Activated T-helper 17 cell treated with anti-CD3 and anti-CD28 coated beads, Interleukin-2, amount 50 U/mL, for 72 hours (primary cell): ENCODE data around the gene CFAP100. TPM values are rescaled to one million over a fixed set of nuclear protein-coding genes. Genes with fewer than 3 reads are reported as not detected.

Experiments used
- ATAC-seq: fragments of 150-1000 bp; cut with Tn5 transposase; replicated peaks from 2 replicates; pipeline ENCODE4 v1.10.0; 2021; ENCODE audit warnings: mild to moderate bottlenecking, moderate library complexity
- H3K27ac Mint-ChIP-seq: one replicate; pipeline ENCODE4 v1.8.0; 2022; ENCODE audit warnings: mixed read lengths
- H3K27me3 Mint-ChIP-seq: one replicate; pipeline ENCODE4 v1.8.0; 2022; ENCODE audit warnings: mixed read lengths
- H3K36me3 Mint-ChIP-seq: one replicate; pipeline ENCODE4 v1.8.0; 2022; ENCODE audit warnings: low read depth, mild to moderate bottlenecking, mixed read lengths
- H3K4me1 Mint-ChIP-seq: one replicate; pipeline ENCODE4 v1.8.0; 2022; ENCODE audit warnings: mixed read lengths
- H3K4me3 Mint-ChIP-seq: one replicate; pipeline ENCODE4 v1.8.0; 2022; ENCODE audit warnings: mild to moderate bottlenecking, mixed read lengths
- H3K9me3 Mint-ChIP-seq: one replicate; pipeline ENCODE4 v1.8.0; 2022; ENCODE audit warnings: mixed read lengths
- total RNA-seq, 2 donors: library from RNA; stranded (reverse); gene quantifications; one replicate each; pipeline ENCODE4 v1.2.3, GENCODE V29; 2022

The CFAP100 gene
- total RNA-seq, 2 donors from 2014 or later: not detected

DNA sequence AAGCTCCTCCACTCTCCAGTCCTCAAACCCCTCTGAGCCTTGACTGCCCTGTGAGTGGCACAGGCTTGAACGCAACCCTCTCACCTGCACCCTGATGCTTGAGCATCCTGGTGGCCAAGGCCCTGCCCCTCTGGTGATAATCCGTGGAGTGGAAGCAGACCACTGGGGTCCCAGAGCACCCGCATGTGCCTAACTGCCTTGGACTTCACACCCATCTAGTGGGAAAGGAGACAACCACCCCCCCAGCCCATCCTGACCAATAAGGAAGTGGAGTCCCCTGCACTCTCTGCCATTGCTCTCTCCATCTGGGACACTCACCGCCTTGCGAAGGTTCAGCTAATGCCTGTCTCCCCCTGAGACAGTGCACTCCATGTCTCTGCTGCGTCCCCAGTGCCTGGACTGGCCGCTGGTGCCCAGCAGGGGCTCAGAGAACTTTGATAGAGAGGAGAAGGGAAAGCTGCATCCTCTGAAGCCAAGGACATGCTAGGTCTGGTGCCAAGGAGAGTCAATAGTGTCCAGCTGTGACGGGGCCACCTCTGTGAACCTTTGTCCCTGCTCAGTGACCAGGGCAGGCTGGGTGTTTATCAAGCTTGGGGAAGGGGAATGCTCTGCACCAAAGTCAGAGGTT is 40.9 kb upstream of the CFAP100 start:
- H3K36me3 Mint-ChIP-seq: no peaks in the 10 kb centered on the region
- H3K9me3 Mint-ChIP-seq: no peaks in the 10 kb centered on the region
- ATAC-seq: no peak
- no peak overlapping the region for H3K27ac Mint-ChIP-seq
- H3K27me3 Mint-ChIP-seq: peaks cover 15% of the 10 kb centered on the region
- peaks cover 5% of the 10 kb centered on the region for H3K4me1 Mint-ChIP-seq
- H3K4me3 Mint-ChIP-seq: no peak overlapping the region

DNA sequence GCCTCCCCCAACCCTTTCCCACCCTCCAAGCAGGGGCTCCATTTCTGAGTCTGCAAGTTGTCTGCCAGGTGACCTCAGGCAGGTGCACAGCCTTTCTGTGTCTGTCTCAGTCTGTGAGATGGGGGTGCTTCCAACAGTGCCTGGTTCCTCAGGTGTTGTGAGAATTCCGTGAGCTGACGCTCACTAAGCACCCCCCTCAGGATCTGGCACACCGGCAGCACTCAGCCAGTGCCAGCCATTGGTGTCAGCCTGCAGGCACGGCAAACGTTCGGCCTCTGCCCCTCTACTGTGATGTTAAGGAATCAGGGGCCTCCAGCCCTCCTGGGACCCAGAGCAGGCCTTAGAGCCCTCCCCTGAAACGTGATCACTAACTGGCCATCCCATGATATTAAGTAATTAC is 39.9 kb upstream of the CFAP100 start:
- no peak for ATAC-seq
- Mint-ChIP-seq H3K27me3 (peaks cover 23% of the 10 kb centered on the region), H3K4me1 (peaks cover 5% of the 10 kb centered on the region), H3K36me3 (no peaks in the 10 kb centered on the region), H3K4me3 (no peak overlapping the region), H3K27ac (no peak overlapping the region), H3K9me3 (no peaks in the 10 kb centered on the region)

DNA sequence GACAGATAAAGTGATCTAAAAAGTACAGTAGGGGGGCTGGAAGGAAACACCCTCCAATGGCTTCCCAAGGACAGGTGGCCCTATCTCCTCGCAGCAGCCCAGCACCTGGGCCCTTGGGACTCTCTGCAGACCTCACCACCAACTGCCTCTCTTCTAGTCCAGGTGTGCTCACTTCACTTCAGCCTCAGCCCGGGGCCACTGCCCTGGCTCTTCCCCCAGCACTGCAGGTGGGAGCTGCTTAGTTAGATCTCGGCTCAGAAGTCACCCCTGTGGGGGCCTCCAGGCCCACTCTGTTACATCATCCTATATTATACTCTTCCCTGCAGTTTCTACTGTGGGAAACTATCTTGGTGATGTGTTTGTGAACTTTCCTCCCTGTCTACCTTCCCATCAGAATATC is 39.5 kb upstream of the CFAP100 start:
- H3K4me1 Mint-ChIP-seq: peaks cover 5% of the 10 kb centered on the region
- no peaks in the 10 kb centered on the region for H3K36me3 Mint-ChIP-seq
- ATAC-seq: no peak
- H3K27ac Mint-ChIP-seq: no peak overlapping the region
- no peaks in the 10 kb centered on the region for H3K9me3 Mint-ChIP-seq
- H3K27me3 Mint-ChIP-seq: peaks cover 27% of the 10 kb centered on the region
- H3K4me3 Mint-ChIP-seq: peak overlapping the region; percentile 74

DNA sequence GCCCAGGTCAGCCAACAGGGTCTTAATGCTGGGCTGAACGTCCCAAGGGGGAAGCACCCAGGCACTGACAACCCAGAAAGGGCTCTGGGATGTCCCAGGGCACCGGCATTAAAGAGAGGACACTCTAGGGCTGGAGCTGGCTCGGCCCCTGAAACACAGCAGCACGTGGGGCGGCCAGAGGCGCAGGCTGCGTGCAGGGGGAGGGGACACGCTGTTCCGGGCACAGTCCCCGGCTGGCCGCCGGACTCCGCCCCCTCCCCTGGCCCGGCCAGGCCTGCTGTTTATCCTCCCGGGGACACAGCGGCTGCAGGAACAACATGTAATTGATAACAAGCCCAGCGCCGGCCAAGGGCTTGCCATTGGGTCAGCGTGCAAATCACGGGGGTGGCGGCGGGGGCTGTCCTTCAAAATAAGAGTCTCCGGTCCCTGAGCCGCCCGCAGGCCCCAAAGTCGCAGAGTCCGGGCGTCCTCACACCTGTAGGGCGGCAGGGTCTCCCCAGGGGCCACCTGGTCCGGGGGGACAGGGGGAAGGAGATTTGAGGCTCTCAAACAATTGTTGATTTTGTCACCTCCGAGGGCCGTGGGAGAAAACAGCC is 38.8 kb upstream of the CFAP100 start:
- peak overlapping the region; percentile 74 for H3K4me3 Mint-ChIP-seq
- H3K9me3 Mint-ChIP-seq: no peaks in the 10 kb centered on the region
- no peaks in the 10 kb centered on the region for H3K36me3 Mint-ChIP-seq
- peaks cover 5% of the 10 kb centered on the region for H3K4me1 Mint-ChIP-seq
- H3K27me3 Mint-ChIP-seq: peaks cover 28% of the 10 kb centered on the region
- H3K27ac Mint-ChIP-seq: no peak overlapping the region
- no peak for ATAC-seq

DNA sequence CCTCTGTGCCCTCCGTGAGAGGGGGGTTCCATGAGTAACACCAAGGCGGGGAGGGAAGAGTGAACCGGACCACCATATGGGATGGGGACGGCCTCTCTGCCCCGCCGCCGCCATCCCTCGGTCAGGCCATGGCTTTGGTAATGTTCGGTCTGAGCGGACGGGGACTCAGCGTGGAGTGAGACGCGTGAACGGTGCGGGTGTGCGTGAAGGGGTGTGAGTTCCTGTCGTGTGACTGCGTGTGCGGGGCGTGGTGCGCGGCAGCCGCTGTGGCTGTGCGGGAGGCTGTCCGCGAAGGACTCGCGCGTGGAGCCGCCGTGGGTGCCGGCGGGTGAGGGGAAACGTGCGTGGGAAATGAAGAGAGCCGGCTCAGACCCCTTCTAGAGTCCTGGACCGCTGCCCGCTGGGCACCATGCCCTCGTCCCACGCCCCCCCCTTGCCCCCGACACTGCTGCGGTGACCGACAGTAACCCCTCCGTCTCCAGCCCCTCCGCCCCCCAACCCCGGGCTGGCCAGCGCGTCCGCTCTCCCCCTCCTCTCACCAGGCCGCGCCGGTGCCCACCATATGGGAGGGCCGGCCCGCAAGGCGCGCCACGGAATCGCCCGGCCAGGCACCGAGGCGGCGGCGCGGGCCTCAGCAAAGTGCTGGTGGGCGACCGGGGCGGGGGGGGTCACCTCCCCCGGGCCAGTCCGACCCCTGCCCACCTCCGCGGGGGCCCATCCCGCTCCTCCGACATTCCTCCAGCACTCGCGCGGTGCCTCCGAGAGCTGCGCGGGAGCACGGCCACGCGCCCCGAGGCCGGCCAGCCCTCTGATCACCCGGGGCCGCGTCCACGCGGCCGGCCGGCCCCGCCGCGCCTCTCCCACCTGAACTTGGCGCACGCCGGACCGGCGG is 38.1 kb upstream of the CFAP100 start:
- no peaks in the 10 kb centered on the region for H3K36me3 Mint-ChIP-seq
- no peaks in the 10 kb centered on the region for H3K9me3 Mint-ChIP-seq
- no peak for ATAC-seq
- H3K4me3 Mint-ChIP-seq: peak overlapping the region; percentile 74
- H3K27me3 Mint-ChIP-seq: peaks cover 32% of the 10 kb centered on the region
- no peak overlapping the region for H3K27ac Mint-ChIP-seq
- peaks cover 5% of the 10 kb centered on the region for H3K4me1 Mint-ChIP-seq

DNA sequence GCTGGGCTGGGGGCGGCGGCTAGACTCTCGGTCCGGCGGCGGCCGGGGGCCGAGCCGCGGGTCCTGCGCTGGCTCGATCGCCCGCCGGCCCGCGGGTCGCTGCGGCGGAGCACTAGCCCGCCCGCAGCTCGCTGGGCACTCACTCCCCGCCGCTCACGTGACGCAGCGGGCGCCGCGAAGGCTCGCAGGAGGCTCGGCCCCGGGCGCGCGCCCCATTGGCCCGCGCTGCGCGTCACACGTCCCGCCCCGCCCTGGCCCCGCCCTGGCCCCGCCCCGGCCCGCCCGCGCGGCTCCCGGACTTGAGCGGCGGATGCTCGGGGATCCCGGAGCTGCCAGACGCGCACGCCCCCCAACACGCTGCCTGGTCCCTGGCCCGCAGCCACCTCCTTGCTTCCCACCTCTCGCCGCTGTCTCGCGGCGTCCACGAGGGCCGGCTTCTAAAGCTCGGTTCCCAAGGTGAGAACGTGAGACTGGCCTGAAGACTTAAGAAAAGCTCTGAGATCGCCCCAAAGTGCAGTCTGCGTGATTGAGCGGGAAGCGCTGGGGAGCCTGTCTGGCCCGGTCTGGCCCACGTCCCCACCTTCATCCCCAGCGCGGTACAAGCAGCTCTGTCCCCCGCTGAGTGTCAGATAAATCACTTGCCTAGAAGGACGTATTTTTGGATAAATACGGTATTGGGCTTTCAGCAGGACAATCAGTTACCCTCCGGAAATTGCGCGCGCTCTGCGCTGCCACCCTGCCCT is 37.2 kb upstream of the CFAP100 start, which contains the start of gene KLF15:
TSS of gene KLF15 (minus strand) at position 114 of the 743 bp plus-strand sequence. CDS start 4,486 bp downstream, outside the sequence.
- no peaks in the 10 kb centered on the region for H3K36me3 Mint-ChIP-seq
- ATAC-seq: peak; percentile 95
- H3K27ac Mint-ChIP-seq: no peak within 1 kb of the TSS
- H3K4me1 Mint-ChIP-seq: peaks cover 5% of the 10 kb centered on the region
- peaks cover 36% of the 10 kb centered on the region for H3K27me3 Mint-ChIP-seq
- H3K4me3 Mint-ChIP-seq: peak within 1 kb of the TSS; percentile 78
- no peaks in the 10 kb centered on the region for H3K9me3 Mint-ChIP-seq

DNA sequence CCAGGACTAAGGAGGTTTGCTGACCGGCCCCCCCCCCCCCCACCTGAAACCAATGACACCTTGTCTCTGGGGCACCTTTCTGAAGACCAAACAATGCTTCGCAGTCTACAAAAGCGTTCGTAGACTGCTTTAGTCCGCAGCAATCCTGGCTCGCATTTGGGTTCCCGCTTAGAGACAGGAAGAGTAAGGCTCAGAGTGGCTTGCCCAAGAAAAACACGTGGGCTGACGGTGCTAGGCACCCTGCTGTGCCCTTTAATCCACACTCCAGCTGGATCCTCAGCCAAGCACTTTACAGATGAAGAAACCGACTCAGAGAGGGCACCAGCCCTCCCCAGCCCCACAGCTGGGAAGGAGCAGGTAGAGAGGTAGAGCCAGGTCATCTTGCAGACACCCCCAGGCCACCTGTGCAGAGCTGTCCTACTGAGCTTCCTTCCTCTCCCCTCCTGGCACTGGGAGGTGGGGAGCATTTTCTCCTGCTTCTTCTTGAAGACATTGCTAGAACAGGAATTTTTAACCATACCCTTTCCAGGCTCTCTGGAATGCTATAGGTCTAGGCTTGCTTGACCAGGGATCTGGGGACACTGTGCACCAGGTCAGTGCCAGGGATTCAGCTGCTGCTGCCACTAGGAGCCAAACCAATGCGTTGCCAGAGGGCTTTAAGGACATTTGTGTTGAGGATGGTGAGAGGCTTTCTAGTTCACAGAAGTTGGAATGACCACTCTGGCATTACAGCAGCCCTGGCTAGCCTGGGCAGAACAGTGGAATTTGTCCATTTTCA is 36.5 kb upstream of the CFAP100 start:
- no peaks in the 10 kb centered on the region for H3K9me3 Mint-ChIP-seq
- no peak for ATAC-seq

DNA sequence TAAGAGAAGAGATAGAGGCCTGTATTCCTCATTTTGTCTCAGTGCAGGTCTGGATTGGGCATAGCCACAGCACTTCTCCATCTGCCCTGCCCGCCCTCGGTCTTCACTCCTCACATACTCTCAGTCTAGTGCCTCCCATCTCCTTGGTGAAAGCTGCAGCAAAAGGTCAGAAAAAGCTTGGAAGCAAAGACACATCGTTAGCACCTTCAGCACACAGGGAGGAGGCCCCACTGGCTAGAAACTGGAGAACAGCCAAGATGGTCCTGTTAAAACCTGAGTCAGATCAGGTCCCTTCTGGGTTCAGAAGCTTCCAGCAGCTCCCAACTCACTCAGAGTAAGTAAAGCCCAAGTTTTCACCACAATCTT is 35.9 kb upstream of the CFAP100 start:
- ATAC-seq: no peak
- Mint-ChIP-seq H3K4me3 (peak overlapping the region; percentile 78), H3K36me3 (no peaks in the 10 kb centered on the region), H3K4me1 (peaks cover 5% of the 10 kb centered on the region), H3K9me3 (no peaks in the 10 kb centered on the region), H3K27ac (no peak overlapping the region), H3K27me3 (peaks cover 37% of the 10 kb centered on the region)

More for the DNA sequence above, 36.5 kb upstream of the CFAP100 start:
- Mint-ChIP-seq H3K4me1 (peaks cover 5% of the 10 kb centered on the region), H3K36me3 (no peaks in the 10 kb centered on the region), H3K4me3 (peak overlapping the region; percentile 78), H3K27ac (no peak overlapping the region), H3K27me3 (peaks cover 37% of the 10 kb centered on the region)

DNA sequence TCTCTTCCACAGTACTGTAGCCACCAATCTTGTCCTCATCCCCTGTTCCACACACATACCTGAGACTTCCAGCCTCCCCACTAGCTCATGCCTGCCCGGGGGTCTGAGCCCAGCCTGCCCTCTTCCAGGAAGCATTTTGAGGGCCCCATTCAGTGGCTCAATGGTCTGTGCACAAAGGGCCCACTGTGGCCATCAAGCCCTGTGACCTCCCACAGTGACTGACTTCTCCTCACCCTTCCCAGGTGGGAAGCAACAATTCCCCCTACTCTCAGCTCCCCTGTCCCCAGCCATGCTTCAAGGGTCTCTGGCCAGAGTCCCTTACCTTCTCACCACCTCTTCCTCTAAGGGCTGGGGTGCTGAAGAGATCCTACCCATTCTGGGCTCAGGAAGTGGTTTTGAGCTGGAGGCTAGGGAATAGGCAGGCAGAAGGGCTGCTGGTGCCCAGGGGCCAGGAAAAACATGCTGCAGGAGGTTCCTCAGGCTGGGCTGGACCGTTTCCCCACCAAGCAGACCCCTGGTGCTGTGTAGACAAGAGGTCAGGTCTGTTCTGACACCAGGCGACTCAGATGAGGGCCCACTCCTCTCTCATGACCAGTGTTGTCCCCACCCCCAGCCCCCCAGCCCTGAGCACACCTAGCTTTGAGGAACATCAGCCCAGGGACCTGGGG is 34.5 kb upstream of the CFAP100 start:
- no peaks in the 10 kb centered on the region for H3K36me3 Mint-ChIP-seq
- peaks cover 37% of the 10 kb centered on the region for H3K27me3 Mint-ChIP-seq
- H3K9me3 Mint-ChIP-seq: no peaks in the 10 kb centered on the region
- no peak overlapping the region for H3K27ac Mint-ChIP-seq
- no peak overlapping the region for H3K4me3 Mint-ChIP-seq
- peaks cover 5% of the 10 kb centered on the region for H3K4me1 Mint-ChIP-seq
- no peak for ATAC-seq

DNA sequence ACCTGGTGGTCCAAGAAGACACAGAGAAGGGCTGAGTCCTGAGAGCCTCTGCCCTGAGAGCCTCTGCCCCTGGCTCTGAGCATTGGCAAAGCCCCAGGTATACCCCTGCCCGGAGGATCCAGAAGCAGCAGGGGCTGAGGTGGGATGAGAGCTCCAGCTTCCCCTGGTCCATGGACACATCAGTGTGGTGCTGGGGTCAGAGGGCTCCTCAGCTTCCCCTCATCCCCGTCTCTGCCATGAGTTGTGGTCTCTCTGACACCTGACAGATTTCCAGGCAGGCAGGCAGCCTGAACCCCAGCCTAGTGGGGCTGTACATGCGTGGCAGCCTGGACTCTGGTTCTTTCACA is 34.0 kb upstream of the CFAP100 start:
- ATAC-seq: no peak

DNA sequence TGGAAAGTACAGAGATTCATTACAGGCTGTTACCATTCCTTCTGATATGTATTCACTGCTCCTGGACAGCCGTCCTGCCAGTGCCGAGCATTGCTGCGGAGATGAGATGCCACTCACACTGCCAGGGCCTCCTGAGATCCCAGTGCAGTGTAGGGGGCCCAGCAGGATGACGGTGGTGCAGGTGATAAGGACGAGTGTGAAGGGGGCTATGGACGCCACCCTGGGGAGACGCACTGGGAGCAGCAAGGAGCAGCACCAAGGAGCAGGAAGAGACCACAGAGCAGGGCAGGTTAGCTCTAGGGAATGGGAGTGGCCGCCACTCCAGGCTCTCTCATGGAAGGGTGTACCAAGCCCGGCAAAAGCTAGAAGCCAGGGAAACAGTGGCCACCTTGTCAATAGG is 33.5 kb upstream of the CFAP100 start:
- Mint-ChIP-seq H3K36me3 (no peaks in the 10 kb centered on the region), H3K9me3 (no peaks in the 10 kb centered on the region), H3K27me3 (peaks cover 30% of the 10 kb centered on the region), H3K27ac (no peak overlapping the region), H3K4me1 (peaks cover 3% of the 10 kb centered on the region), H3K4me3 (no peak overlapping the region)
- ATAC-seq: no peak

More for the DNA sequence above, 34.0 kb upstream of the CFAP100 start:
- Mint-ChIP-seq H3K36me3 (no peaks in the 10 kb centered on the region), H3K27me3 (peaks cover 31% of the 10 kb centered on the region), H3K27ac (no peak overlapping the region), H3K9me3 (no peaks in the 10 kb centered on the region), H3K4me3 (no peak overlapping the region), H3K4me1 (peaks cover 5% of the 10 kb centered on the region)

DNA sequence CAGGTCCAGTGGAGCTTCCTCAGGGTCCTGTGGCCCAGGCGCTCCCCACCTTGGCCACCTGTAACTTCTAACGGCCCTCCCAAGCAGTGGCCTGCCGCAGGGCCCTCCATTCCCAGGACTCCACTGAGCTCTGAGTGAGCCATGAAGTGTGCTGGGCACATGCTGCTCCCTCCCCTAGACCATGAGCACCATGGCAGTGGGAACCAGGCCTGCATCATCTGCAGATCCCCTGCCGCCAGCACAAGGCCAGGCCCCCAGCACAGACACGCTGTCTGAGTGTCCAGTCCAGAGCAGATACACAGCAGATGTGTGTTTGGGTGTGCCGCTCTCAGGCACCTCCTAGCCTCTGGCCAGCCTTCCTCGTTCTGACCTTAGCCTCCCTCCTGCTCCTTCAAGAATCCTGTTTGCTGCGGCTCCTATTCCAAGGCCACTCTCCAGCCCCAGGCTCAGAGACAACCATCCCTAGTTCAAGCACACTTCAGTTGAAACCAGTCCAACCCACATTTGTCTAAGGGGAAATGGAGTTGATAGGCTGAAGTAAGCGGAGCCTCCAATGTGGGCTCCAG is 30.5 kb upstream of the CFAP100 start:
- H3K27ac Mint-ChIP-seq: no peak overlapping the region
- no peak overlapping the region for H3K4me3 Mint-ChIP-seq
- H3K9me3 Mint-ChIP-seq: no peaks in the 10 kb centered on the region
- peaks cover 20% of the 10 kb centered on the region for H3K27me3 Mint-ChIP-seq
- H3K36me3 Mint-ChIP-seq: no peaks in the 10 kb centered on the region
- ATAC-seq: no peak
- H3K4me1 Mint-ChIP-seq: no peaks in the 10 kb centered on the region

DNA sequence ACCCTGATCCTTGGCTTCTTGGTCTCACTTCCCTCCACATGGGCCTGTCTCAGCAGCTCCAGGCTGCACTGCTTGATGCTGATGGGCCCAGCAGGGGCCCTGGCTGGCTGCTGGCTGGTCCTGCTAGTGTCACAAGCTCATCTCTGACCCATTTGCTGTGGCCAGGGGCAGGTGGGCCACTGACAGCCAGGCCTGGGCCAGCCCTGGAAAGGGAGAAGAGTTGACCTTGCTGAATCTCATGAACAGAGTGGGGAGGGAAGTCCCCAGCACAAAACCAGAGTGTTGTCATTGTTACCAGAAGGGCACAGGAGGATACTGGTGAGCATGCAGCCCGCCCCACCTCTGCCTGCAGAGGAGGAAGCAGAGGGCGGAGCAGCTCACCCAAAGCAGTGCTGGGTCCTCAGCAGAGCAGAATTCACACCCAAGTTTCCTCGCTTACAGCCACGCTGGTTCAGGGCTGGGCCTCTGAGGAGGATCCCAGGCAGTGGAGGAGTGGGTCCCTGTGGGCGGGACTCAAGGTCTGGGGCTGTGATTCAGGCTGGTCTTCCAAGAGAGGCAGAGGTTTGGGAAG is 29.9 kb upstream of the CFAP100 start:
- Mint-ChIP-seq H3K4me1 (no peaks in the 10 kb centered on the region), H3K36me3 (no peaks in the 10 kb centered on the region), H3K27me3 (peaks cover 14% of the 10 kb centered on the region), H3K27ac (no peak overlapping the region), H3K9me3 (no peaks in the 10 kb centered on the region), H3K4me3 (no peak overlapping the region)
- ATAC-seq: no peak
